Keratinocyte (primary cell): ENCODE results near the gene CGNL1. TPM values are rescaled to one million over a fixed set of nuclear protein-coding genes. Genes with fewer than 3 reads are reported as not detected.

ENCODE experiments used
- DNase-seq: peaks from one replicate; pipeline ENCODE4 v3.0.0-alpha.2; 2011; ENCODE audit warnings: low read depth, missing footprints, low spot score
- FAIRE-seq: peaks from 2 replicates; lab custom pipeline; 2011; peaks lifted over from hg19 to GRCh38; lab: Jason Lieb, UNC
- H2AFZ ChIP-seq: 2 replicates; pipeline ENCODE4 v1.6.0; 2012; ENCODE audit warnings: low read length, control low read depth, inconsistent platforms; ENCODE audit not compliant: control insufficient read depth
- H3K27ac ChIP-seq: 2 replicates; pipeline ENCODE4 v1.5.1; 2011; ENCODE audit warnings: low read length; ENCODE audit not compliant: control insufficient read depth, insufficient read depth
- H3K27me3 ChIP-seq: 3 replicates; pipeline ENCODE4 v1.6.0; 2011; ENCODE audit warnings: low read length; ENCODE audit not compliant: control insufficient read depth, insufficient read depth; ENCODE audit errors: extremely low read depth
- H3K36me3 ChIP-seq, 2 experiments: 2 replicates in 1 of 2; 3 replicates in 1 of 2; pipeline ENCODE4 v1.5.1; 2011; ENCODE audit warnings: low read length in 2 of 2, mild to moderate bottlenecking in 1 of 2; ENCODE audit not compliant: control insufficient read depth in 2 of 2, insufficient read depth in 2 of 2; ENCODE audit errors: extremely low read depth in 1 of 2
- H3K4me1 ChIP-seq: 3 replicates; pipeline ENCODE4 v1.5.1; 2011; ENCODE audit warnings: low read length; ENCODE audit not compliant: control insufficient read depth, insufficient read depth; ENCODE audit errors: extremely low read depth
- H3K4me2 ChIP-seq: 3 replicates; pipeline ENCODE4 v1.6.0; 2011; ENCODE audit warnings: low read depth, low read length; ENCODE audit not compliant: control insufficient read depth, insufficient read depth; ENCODE audit errors: extremely low read depth
- H3K4me3 ChIP-seq, 3 experiments: fragments of 200-600 bp in 1 of 3; sonication (generic) in 1 of 3; 2 replicates in 2 of 3; 3 replicates in 1 of 3; pipeline ENCODE4 v1.5.1; 2011 to 2016; ENCODE audit warnings: low read length in 3 of 3, mild to moderate bottlenecking in 3 of 3, control low read depth in 2 of 3, inconsistent platforms in 1 of 3, low read depth in 1 of 3, mixed read lengths in 1 of 3, mixed run types in 1 of 3, moderate library complexity in 1 of 3; ENCODE audit not compliant: control insufficient read depth in 2 of 3, insufficient read depth in 2 of 3; ENCODE audit errors: extremely low read depth in 1 of 3
- H3K79me2 ChIP-seq: 2 replicates; pipeline ENCODE4 v1.6.0; 2012; ENCODE audit warnings: low read length; ENCODE audit not compliant: control insufficient read depth, insufficient read depth
- H3K9ac ChIP-seq: 3 replicates; pipeline ENCODE4 v1.6.0; 2011; ENCODE audit warnings: low read length; ENCODE audit not compliant: control insufficient read depth, insufficient read depth; ENCODE audit errors: extremely low read depth
- H3K9me1 ChIP-seq: 3 replicates; pipeline ENCODE4 v1.6.0; 2011; ENCODE audit warnings: low read length; ENCODE audit not compliant: control insufficient read depth, insufficient read depth; ENCODE audit errors: extremely low read depth
- H3K9me3 ChIP-seq: 2 replicates; pipeline ENCODE4 v1.5.1; 2012; ENCODE audit warnings: low read depth, low read length; ENCODE audit not compliant: control insufficient read depth
- H4K20me1 ChIP-seq: 3 replicates; pipeline ENCODE4 v1.6.0; 2011; ENCODE audit warnings: low read length; ENCODE audit not compliant: control insufficient read depth, insufficient read depth; ENCODE audit errors: extremely low read depth
- EZH2 ChIP-seq: IDR thresholded peaks from one replicate; pipeline ENCODE4 v1.6.1; 2012; ENCODE audit warnings: inconsistent platforms, mild to moderate bottlenecking, low read length, moderate library complexity
- dilution Hi-C: fragments of 300-500 bp; cut with MboI; formaldehyde crosslinking; loops from one replicate; pipeline ENCODE4 v1.7.0; 2020; ENCODE audit warnings: low sequenced_read_pairs; ENCODE audit not compliant: extremely low pct_ligation_motif_present
- polyA plus RNA-seq, 5 experiments: library from polyadenylated mRNA; depleted of rRNA in 3 of 5; stranded (reverse) in 3 of 5; stranded (forward) in 1 of 5; unstranded in 1 of 5; fragments of >200 nt; gene quantifications; 1 replicate in 1 of 5; 2 replicates in 3 of 5; 3 replicates in 1 of 5; pipeline versions ENCODE4 v1.2.1 to v1.2.3, GENCODE V29; 2011 to 2012; ENCODE audit warnings: missing spikeins in 2 of 5, low read depth in 1 of 5, low replicate concordance in 1 of 5
- TF ChIP-seq, protein P1 (sequence below), 3 experiments: IDR thresholded peaks in 1 of 3; conservative IDR thresholded peaks in 1 of 3; optimal IDR thresholded peaks in 1 of 3; 2 replicates in 2 of 3; 3 replicates in 1 of 3; pipeline versions ENCODE3 to v1.5.1; 2011; ENCODE audit warnings: low read length in 3 of 3, mild to moderate bottlenecking in 3 of 3, moderate library complexity in 2 of 3, control low read depth in 1 of 3, inconsistent platforms in 1 of 3; ENCODE audit not compliant: insufficient read depth in 2 of 3; ENCODE audit errors: extremely low read depth in 1 of 3

Gene CGNL1
- polyA plus RNA-seq, 1 donor (not counting 4 experiments of a cell fraction or from before 2014, with no cell fraction given) = 0.05 TPM

DNA sequence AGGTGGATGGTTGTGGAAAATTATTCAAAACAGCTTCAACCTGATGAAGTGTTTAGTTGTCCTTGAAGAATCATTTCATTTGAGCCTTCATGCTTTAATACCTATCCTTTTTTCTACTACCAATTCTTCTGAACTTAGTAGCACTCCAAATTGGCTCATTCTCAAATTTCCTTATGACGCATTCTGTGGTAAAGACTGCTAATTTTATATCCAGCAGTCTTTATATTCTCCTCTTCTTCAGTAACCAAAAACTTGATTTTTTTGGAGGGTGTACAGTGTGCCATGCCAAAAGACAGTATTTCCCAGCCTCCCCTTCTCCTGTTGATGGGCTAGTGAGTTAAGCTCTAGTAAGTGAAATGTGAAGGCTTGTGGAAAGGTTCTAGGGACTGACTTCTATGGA is 25.2 kb downstream of the CGNL1 start:
- H3K4me2 ChIP-seq = no peak overlapping the region
- H3K36me3 ChIP-seq = no peaks in the 10 kb centered on the region
- H4K20me1 ChIP-seq = no peaks in the 10 kb centered on the region
- H3K9ac ChIP-seq = no peak overlapping the region
- H3K9me1 ChIP-seq = no peaks in the 10 kb centered on the region
- DNase-seq (no peak), FAIRE-seq (no peak)
- no peaks in the 10 kb centered on the region for H3K79me2 ChIP-seq
- no peaks in the 10 kb centered on the region for H3K4me1 ChIP-seq
- dilution Hi-C loops = no loop called here
- no peak overlapping the region for H3K27ac ChIP-seq
- H3K27me3 ChIP-seq = peaks cover 4% of the 10 kb centered on the region
- H3K9me3 ChIP-seq = no peaks in the 10 kb centered on the region
- no peak overlapping the region for H3K4me3 ChIP-seq
- TF ChIP-seq EZH2 = no peak
- TF ChIP-seq, protein P1, sequence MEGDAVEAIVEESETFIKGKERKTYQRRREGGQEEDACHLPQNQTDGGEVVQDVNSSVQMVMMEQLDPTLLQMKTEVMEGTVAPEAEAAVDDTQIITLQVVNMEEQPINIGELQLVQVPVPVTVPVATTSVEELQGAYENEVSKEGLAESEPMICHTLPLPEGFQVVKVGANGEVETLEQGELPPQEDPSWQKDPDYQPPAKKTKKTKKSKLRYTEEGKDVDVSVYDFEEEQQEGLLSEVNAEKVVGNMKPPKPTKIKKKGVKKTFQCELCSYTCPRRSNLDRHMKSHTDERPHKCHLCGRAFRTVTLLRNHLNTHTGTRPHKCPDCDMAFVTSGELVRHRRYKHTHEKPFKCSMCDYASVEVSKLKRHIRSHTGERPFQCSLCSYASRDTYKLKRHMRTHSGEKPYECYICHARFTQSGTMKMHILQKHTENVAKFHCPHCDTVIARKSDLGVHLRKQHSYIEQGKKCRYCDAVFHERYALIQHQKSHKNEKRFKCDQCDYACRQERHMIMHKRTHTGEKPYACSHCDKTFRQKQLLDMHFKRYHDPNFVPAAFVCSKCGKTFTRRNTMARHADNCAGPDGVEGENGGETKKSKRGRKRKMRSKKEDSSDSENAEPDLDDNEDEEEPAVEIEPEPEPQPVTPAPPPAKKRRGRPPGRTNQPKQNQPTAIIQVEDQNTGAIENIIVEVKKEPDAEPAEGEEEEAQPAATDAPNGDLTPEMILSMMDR (optimal IDR thresholded peaks at IDR 0.05 in 1 of 3, IDR thresholded peaks at IDR 0.05 in 1 of 3, conservative IDR thresholded peaks at IDR 0.05 in 1 of 3; ENCODE audit: extremely low read depth in 1 of 3, insufficient read depth in 2 of 3, low read length in 3 of 3) = no peak
- no peak overlapping the region for H2AFZ ChIP-seq

DNA sequence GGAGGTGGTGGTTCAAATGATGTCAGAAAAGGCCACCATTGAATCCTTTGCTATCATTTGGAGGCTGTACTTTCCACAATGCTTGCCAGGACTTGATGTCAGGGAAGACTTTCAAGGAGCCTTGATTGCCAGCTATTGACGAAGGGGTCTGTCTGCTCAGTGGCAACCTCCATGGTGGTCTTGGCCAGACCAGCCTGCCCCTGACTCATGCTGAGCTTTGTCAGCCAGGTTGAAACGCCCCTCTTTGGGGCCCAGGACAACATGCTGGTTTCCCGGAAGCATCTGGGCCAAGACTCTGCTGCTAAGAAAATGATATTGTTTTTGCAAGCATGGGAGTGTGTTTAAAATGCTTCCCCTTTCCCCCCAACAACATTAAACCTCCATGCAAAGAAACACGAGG is 26.7 kb downstream of the CGNL1 start:
- no peak overlapping the region for H2AFZ ChIP-seq

More for the DNA sequence above, 26.7 kb downstream of the CGNL1 start:
- Histone ChIP-seq H3K9me1 (no peaks in the 10 kb centered on the region), H3K36me3 (no peaks in the 10 kb centered on the region), H3K27me3 (peaks cover 4% of the 10 kb centered on the region), H3K4me3 (no peak overlapping the region), H4K20me1 (no peaks in the 10 kb centered on the region), H3K9me3 (no peaks in the 10 kb centered on the region), H3K4me2 (no peak overlapping the region), H3K27ac (no peak overlapping the region), H3K9ac (no peak overlapping the region), H3K4me1 (no peaks in the 10 kb centered on the region), H3K79me2 (no peaks in the 10 kb centered on the region)
- dilution Hi-C loops = no loop called here
- FAIRE-seq (no peak), DNase-seq (no peak)
- TF ChIP-seq, protein P1 (optimal IDR thresholded peaks at IDR 0.05 in 1 of 3, IDR thresholded peaks at IDR 0.05 in 1 of 3, conservative IDR thresholded peaks at IDR 0.05 in 1 of 3; ENCODE audit: extremely low read depth in 1 of 3, insufficient read depth in 2 of 3, low read length in 3 of 3) = no peak
- TF ChIP-seq EZH2 = no peak
